Lung (tissue), 12 donors: ENCODE data around the gene FRMD4A. TPM values are rescaled to one million over a fixed set of nuclear protein-coding genes. Genes with fewer than 3 reads are reported as not detected.

ENCODE experiments used
- ATAC-seq: fragments of 200-7000 bp; cut with Tn5 transposase; one replicate; pipeline ENCODE4 v1.9.1; 2020; ENCODE audit warnings: moderate number of reproducible peaks; ENCODE audit not compliant: insufficient read depth, low FRiP score
- DNase-seq, 3 donors: peaks; one replicate each; pipeline ENCODE4 v3.0.0-alpha.2; 2013 to 2017
- H3K27ac ChIP-seq, 2 donors: one replicate each; pipeline ENCODE4 v1.5.1; 2013; ENCODE audit warnings: mild to moderate bottlenecking in 2 of 2, moderate library complexity in 2 of 2, control low read depth in 1 of 2, inconsistent platforms in 1 of 2, low read depth in 1 of 2, low read length in 1 of 2
- H3K27me3 ChIP-seq, 3 donors: one replicate each; pipeline ENCODE4 v1.5.1; 2013; ENCODE audit warnings: low read length in 2 of 3; ENCODE audit not compliant: control insufficient read depth in 3 of 3, insufficient read depth in 3 of 3
- H3K36me3 ChIP-seq, 4 donors: one replicate each; pipeline ENCODE4 v1.5.1; 2013; ENCODE audit warnings: low read length in 4 of 4, mild to moderate bottlenecking in 1 of 4, moderate library complexity in 1 of 4; ENCODE audit not compliant: control insufficient read depth in 4 of 4, insufficient read depth in 4 of 4
- H3K4me1 ChIP-seq, 5 donors: one replicate each; pipeline ENCODE4 v1.5.1; 2013; ENCODE audit warnings: low read length in 5 of 5, mild to moderate bottlenecking in 2 of 5, moderate library complexity in 1 of 5; ENCODE audit not compliant: control insufficient read depth in 5 of 5, insufficient read depth in 5 of 5
- H3K4me3 ChIP-seq: one replicate; pipeline ENCODE4 v1.5.1; 2013; ENCODE audit warnings: mild to moderate bottlenecking, control low read depth, moderate library complexity
- H3K9ac ChIP-seq, 2 donors: one replicate each; pipeline ENCODE4 v1.5.1; 2013; ENCODE audit warnings: low read length in 2 of 2, control low read depth in 1 of 2; ENCODE audit not compliant: insufficient read depth in 1 of 2
- H3K9me3 ChIP-seq, 4 donors: one replicate each; pipeline ENCODE4 v1.5.1; 2013; ENCODE audit warnings: low read length in 3 of 4, mild to moderate bottlenecking in 1 of 4, moderate library complexity in 1 of 4; ENCODE audit not compliant: control insufficient read depth in 4 of 4, insufficient read depth in 3 of 4
- CTCF ChIP-seq: IDR thresholded peaks from 2 replicates; pipeline ENCODE4 v1.5.1; 2012; ENCODE audit warnings: mild to moderate bottlenecking; ENCODE audit errors: control extremely low read depth, extremely low read depth
- WGBS, 2 donors: extraction: QIAGEN DNeasy Blood & Tissue Kit; methylation state at CpG; one replicate each; pipeline ENCODE4 v1.1.7; 2013; 5-methylcytosine and 5-hydroxymethylcytosine counted together
- polyA plus RNA-seq, 2 donors: library from polyadenylated mRNA; stranded (reverse); fragments of 200-250 nt; gene quantifications; one replicate each; pipeline ENCODE4 v1.2.1, GENCODE V29; 2013
- total RNA-seq, 2 donors: library from RNA; depleted of rRNA in 1 of 2; stranded (reverse); fragments of >200 nt in 1 of 2; gene quantifications; one replicate each; pipeline ENCODE4 v1.2.1, GENCODE V29; 2014 to 2021
- donor health status: control.
- donor health status: control.
- donor health status: Bipolar disorder and iron deficiency.
- donor health status: healthy.
- donor health status: DM: yes; HTN: yes; CAD: no.

FRMD4A gene
- total and polyA plus RNA-seq, 4 donors = 12.0 to 64.5 (median 29.3) TPM

DNA sequence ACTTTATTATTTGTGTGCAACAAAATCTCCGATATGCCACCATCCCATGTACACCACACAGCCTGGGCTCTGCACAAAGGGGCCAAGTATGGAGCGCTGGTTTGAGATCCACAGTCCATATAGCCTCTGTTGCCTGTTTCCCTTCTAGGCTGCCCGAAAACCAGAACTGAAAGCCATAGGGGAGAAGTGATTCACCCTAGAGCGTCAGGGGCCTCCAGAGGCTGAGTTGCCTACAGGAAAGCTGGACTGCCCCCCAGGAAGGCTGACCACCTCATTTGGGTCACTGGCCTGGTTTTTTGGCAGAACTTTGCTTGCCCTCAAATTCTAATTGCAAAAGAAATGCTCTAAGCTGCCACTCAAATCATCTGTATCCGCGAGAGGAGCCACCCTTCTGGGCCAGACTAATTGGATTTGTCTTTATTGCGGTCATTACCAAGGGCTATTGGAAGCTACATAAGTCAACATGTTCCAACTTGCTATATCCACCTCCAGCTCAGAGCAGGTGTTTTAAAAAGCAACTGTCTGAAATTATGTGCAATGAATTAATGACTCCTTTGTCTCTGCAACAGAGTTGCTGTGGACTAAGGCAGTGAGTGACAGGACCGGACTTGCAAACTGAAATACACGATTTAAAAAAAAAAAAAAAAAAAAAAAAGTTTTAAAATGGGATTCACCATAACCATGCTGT lies 28.3 kb upstream of the FRMD4A start:
- DNase-seq (no peak), ATAC-seq (no peak)
- Histone ChIP-seq H3K27me3 (peaks cover 0 to 3% (median 0%) of the 10 kb centered on the region in 3 donors), H3K9me3 (peaks cover 0 to 4% (median 0%) of the 10 kb centered on the region in 4 donors), H3K4me3 (no peak overlapping the region), H3K4me1 (no peaks in the 10 kb centered on the region), H3K9ac (no peak overlapping the region), H3K27ac (no peak overlapping the region), H3K36me3 (no peaks in the 10 kb centered on the region)
- WGBS, 2 donors = 88 to 90% methylated on average over 9 of the region's 9 CpGs
- TF ChIP-seq CTCF = no peak

DNA sequence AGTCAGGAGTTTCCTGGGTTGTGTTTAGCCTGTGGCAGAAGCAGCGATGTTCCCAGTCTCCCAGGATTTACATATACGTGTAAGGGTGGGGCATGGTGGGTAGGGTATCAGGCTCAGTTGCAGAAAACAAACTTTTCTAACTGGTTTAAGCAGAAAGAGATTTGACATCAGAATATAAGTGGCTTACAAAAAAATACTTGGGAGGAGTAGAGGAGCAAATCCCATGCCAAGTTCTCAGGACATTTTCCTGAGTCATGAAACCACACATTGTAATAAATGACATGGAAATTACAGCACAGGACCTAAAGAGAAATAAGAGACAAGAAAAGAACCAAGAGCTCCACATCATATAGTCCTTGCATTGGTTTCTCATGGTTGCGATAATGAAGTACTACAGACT lies 26.2 kb upstream of the FRMD4A start:
- ATAC-seq (no peak), DNase-seq (no peak)
- TF ChIP-seq CTCF = no peak
- Histone ChIP-seq H3K27me3 (no peaks in the 10 kb centered on the region), H3K27ac (no peak overlapping the region), H3K4me1 (no peaks in the 10 kb centered on the region), H3K9me3 (no peaks in the 10 kb centered on the region), H3K9ac (no peak overlapping the region), H3K36me3 (no peaks in the 10 kb centered on the region), H3K4me3 (no peak overlapping the region)
- WGBS, 2 donors = 88 to 93% methylated on average over 3 of the region's 3 CpGs

DNA sequence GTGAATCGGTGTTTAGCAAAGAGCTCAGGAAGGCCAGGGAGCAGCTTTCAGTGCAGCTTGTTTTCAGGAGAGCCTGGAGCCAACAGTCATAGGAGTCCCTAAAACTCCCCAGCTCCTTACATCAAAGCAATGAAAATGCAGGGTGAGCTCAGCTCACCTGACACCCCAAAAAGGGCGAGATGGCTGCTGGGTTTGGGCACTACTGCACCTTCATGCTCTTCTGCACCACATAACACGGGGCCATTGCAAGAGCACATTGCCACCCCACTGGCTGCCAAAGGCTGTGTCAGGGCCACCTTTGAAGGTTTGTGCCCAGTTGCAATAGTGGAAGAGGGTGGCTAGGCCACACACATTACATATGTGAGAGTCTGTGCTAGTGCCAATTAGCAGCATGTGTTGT lies 25.0 kb upstream of the FRMD4A start:
- TF ChIP-seq CTCF = no peak
- WGBS, 2 donors = 88 to 93% methylated on average over 3 of the region's 3 CpGs
- no peak overlapping the region for H3K27ac ChIP-seq
- H3K4me3 ChIP-seq = no peak overlapping the region
- no peaks in the 10 kb centered on the region for H3K4me1 ChIP-seq
- H3K9ac ChIP-seq = no peak overlapping the region
- DNase-seq (no peak), ATAC-seq (no peak)
- H3K27me3 ChIP-seq = no peaks in the 10 kb centered on the region
- no peaks in the 10 kb centered on the region for H3K36me3 ChIP-seq
- no peaks in the 10 kb centered on the region for H3K9me3 ChIP-seq
